ENCODE results near the gene GCFC2.

Gene GCFC2

GRCh38 chr2:75667884-75668283, 42.8 kb downstream of the GCFC2 start:
- in situ Hi-C loops (cut with MboI; ENCODE audit: low pct_unique_long_range_greater_than_20kb, low sequenced_read_pairs, unreplicated experiment) = no loop called here
- DNase-seq (ENCODE audit: low spot score) = no peak
- no peak for TF ChIP-seq CTCF (IDR thresholded peaks at IDR 0.05; ENCODE audit: extremely low read depth, insufficient read depth, missing control alignments)

- in situ Hi-C loops (cut with MboI; ENCODE audit: low pct_unique_long_range_greater_than_20kb, low sequenced_read_pairs, unreplicated experiment) = no loop called here
- TF ChIP-seq CTCF (IDR thresholded peaks at IDR 0.05; ENCODE audit: extremely low read depth, insufficient read depth, missing control alignments) = no peak
- DNase-seq (ENCODE audit: low spot score) = no peak
These were observed 43.8 kb downstream of the GCFC2 start for GRCh38 chr2:75666911-75667310.

- TF ChIP-seq CTCF (IDR thresholded peaks at IDR 0.05; ENCODE audit: extremely low read depth, insufficient read depth, missing control alignments) = no peak
- in situ Hi-C loops (cut with MboI; ENCODE audit: low pct_unique_long_range_greater_than_20kb, low sequenced_read_pairs, unreplicated experiment) = no loop called here
- DNase-seq (ENCODE audit: low spot score) = no peak
These were observed 52.9 kb downstream of the GCFC2 start for GRCh38 chr2:75657798-75658197.

GRCh38 chr2:75656563-75656962, 54.2 kb downstream of the GCFC2 start:
- in situ Hi-C loops (cut with MboI; ENCODE audit: low pct_unique_long_range_greater_than_20kb, low sequenced_read_pairs, unreplicated experiment) = no loop called here
- no peak for DNase-seq (ENCODE audit: low spot score)
- TF ChIP-seq CTCF (IDR thresholded peaks at IDR 0.05; ENCODE audit: extremely low read depth, insufficient read depth, missing control alignments) = no peak

GRCh38 chr2:75655861-75656260, 54.9 kb downstream of the GCFC2 start:
- no peak for DNase-seq (ENCODE audit: low spot score)
- no peak for TF ChIP-seq CTCF (IDR thresholded peaks at IDR 0.05; ENCODE audit: extremely low read depth, insufficient read depth, missing control alignments)
- in situ Hi-C loops (cut with MboI; ENCODE audit: low pct_unique_long_range_greater_than_20kb, low sequenced_read_pairs, unreplicated experiment) = no loop called here

GRCh38 chr2:75654012-75654411, 56.7 kb downstream of the GCFC2 start:
- in situ Hi-C loops (cut with MboI; ENCODE audit: low pct_unique_long_range_greater_than_20kb, low sequenced_read_pairs, unreplicated experiment) = no loop called here
- no peak for TF ChIP-seq CTCF (IDR thresholded peaks at IDR 0.05; ENCODE audit: extremely low read depth, insufficient read depth, missing control alignments)
- DNase-seq (ENCODE audit: low spot score) = no peak

- in situ Hi-C loops (cut with MboI; ENCODE audit: low pct_unique_long_range_greater_than_20kb, low sequenced_read_pairs, unreplicated experiment) = no loop called here
- DNase-seq (ENCODE audit: low spot score) = no peak
These were observed 62.9 kb downstream of the GCFC2 start for GRCh38 chr2:75647771-75648170.

More at GRCh38 chr2:75647771-75648170, 62.9 kb downstream of the GCFC2 start:
- TF ChIP-seq CTCF (IDR thresholded peaks at IDR 0.05; ENCODE audit: extremely low read depth, insufficient read depth, missing control alignments) = peak; percentile 4

Measured in GM13977 (cell line).